GM12872 (cell line): ENCODE data around the gene ABI3.
A peak's percentile ranks its signal among the peaks of the same experiment; 100 is the strongest.

Source experiments
- CTCF ChIP-seq: IDR thresholded peaks from 3 replicates; pipeline ENCODE4 v1.5.1; 2011; ENCODE audit warnings: low read depth, mild to moderate bottlenecking, low read length, moderate library complexity; ENCODE audit not compliant: insufficient read depth

Gene ABI3

GRCh38 chr17:49217651-49218413 is 7.3 kb downstream of the ABI3 start:
- no peak for TF ChIP-seq CTCF

GRCh38 chr17:49218941-49219913 is 8.7 kb downstream of the ABI3 start:
- TF ChIP-seq CTCF = peak; percentile 56

- TF ChIP-seq CTCF = no peak
Measured at GRCh38 chr17:49219987-49220386, 9.5 kb downstream of the ABI3 start.

GRCh38 chr17:49223168-49223516 is 12.6 kb downstream of the ABI3 start:
- no peak for TF ChIP-seq CTCF

- TF ChIP-seq CTCF = peak; percentile 95
Measured at GRCh38 chr17:49223517-49224197, 13.2 kb downstream of the ABI3 start.

- 0 out of 3 replicates have a peak, but pooled peaks have one; percentile 1 for TF ChIP-seq CTCF
Measured at GRCh38 chr17:49224198-49224996, 13.9 kb downstream of the ABI3 start.
